GM18861 (cell line): ENCODE data around the gene ABCC6.
"Not testable (repeated sequence)": the region's sequence is repeated elsewhere in the genome, so short reads cannot be mapped to it uniquely, and the experiment has no call there.

Experiments
- ATAC-seq: cut with Tn5 transposase; IDR thresholded peaks from one replicate; pipeline ENCODE4 v1.9.1; 2021; ENCODE audit not compliant: unreplicated experiment

ABCC6 gene

GRCh38 chr16:16222850-16223661 lies at the start of gene ABCC6:
Gene ABCC6 (minus strand): TSS chr16:16223494. CDS start chr16:16223434, 60 bp downstream.
- ATAC-seq = not testable (repeated sequence)

GRCh38 chr16:16272573-16273221 lies 49.4 kb upstream of the ABCC6 start:
- not testable (repeated sequence) for ATAC-seq

GRCh38 chr16:16271658-16272057 lies 48.4 kb upstream of the ABCC6 start:
- ATAC-seq = not testable (repeated sequence)

- not testable (repeated sequence) for ATAC-seq
These were observed 45.0 kb upstream of the ABCC6 start for GRCh38 chr16:16268185-16268808.

GRCh38 chr16:16267708-16268107 lies 44.4 kb upstream of the ABCC6 start:
- not testable (repeated sequence) for ATAC-seq

- not testable (repeated sequence) for ATAC-seq
These were observed 41.8 kb upstream of the ABCC6 start for GRCh38 chr16:16265044-16265443.

- ATAC-seq = not testable (repeated sequence)
These were observed 40.7 kb upstream of the ABCC6 start for GRCh38 chr16:16263947-16264346.

- not testable (repeated sequence) for ATAC-seq
These were observed 39.8 kb upstream of the ABCC6 start for GRCh38 chr16:16262954-16263555.

GRCh38 chr16:16259971-16260370 lies 36.7 kb upstream of the ABCC6 start:
- not testable (repeated sequence) for ATAC-seq

- ATAC-seq = not testable (repeated sequence)
These were observed 35.5 kb upstream of the ABCC6 start for GRCh38 chr16:16258822-16259221.

- ATAC-seq = not testable (repeated sequence)
These were observed 34.1 kb upstream of the ABCC6 start for GRCh38 chr16:16257301-16257923.

- not testable (repeated sequence) for ATAC-seq
These were observed 29.1 kb upstream of the ABCC6 start for GRCh38 chr16:16252377-16252776.

GRCh38 chr16:16249621-16250330 lies 26.5 kb upstream of the ABCC6 start:
- not testable (repeated sequence) for ATAC-seq

GRCh38 chr16:16247439-16247838 lies 24.1 kb upstream of the ABCC6 start:
- not testable (repeated sequence) for ATAC-seq

- not testable (repeated sequence) for ATAC-seq
These were observed 23.4 kb upstream of the ABCC6 start for GRCh38 chr16:16246578-16247262.

GRCh38 chr16:16243886-16244285 lies 20.6 kb upstream of the ABCC6 start:
- not testable (repeated sequence) for ATAC-seq

GRCh38 chr16:16240667-16241066 lies 17.4 kb upstream of the ABCC6 start:
- ATAC-seq = not testable (repeated sequence)

GRCh38 chr16:16237738-16238137 lies 14.4 kb upstream of the ABCC6 start:
- ATAC-seq = not testable (repeated sequence)

GRCh38 chr16:16237071-16237470 lies 13.8 kb upstream of the ABCC6 start:
- ATAC-seq = not testable (repeated sequence)
